ENCODE data around the gene TNFRSF19. TPM values are rescaled to one million over a fixed set of nuclear protein-coding genes. Genes with fewer than 3 reads are reported as not detected.
A peak's percentile ranks its signal among the peaks of the same experiment; 100 is the strongest.

Gene TNFRSF19
- total and polyA plus RNA-seq, 7 experiments from 2014 or later, result 0.10 to 0.24 TPM; not detected in 5

- ChIA-PET POLR2A (no interaction called here), CTCF (no interaction called here)
- peak overlapping the region; percentile 43 to 89 (median 82) for H3K4me3 Mint-ChIP-seq
- Histone ChIP-seq H3K27me3 (ENCODE audit: control insufficient read depth in 2 of 2, insufficient read depth in 2 of 2, low read length in 2 of 2) (peaks cover 0 to 11% of the 10 kb centered on the region in 2 donors), H3K27ac (ENCODE audit: low read depth, low read length) (peak overlapping the region; percentile 67), H3K36me3 (ENCODE audit: control insufficient read depth in 2 of 3, insufficient read depth in 3 of 3, low read length in 3 of 3) (no peaks in the 10 kb centered on the region), H3K9me3 (ENCODE audit: control insufficient read depth in 2 of 3, low read length in 3 of 3) (no peaks in the 10 kb centered on the region), H3K4me1 (ENCODE audit: control insufficient read depth in 2 of 2, insufficient read depth in 2 of 2, low read length in 2 of 2) (peaks cover 0 to 4% of the 10 kb centered on the region in 2 donors), H3K4me3 (ENCODE audit: low read length) (peak overlapping the region; percentile 79)
- ATAC-seq (peak; percentile 68), DNase-seq (peak in 8 of 9 donors; percentile 37 to 73 (median 63))
- intact Hi-C loops (cut with micrococcal nuclease), result loop anchor here (1.0 to 10.0 kb wide), 14 partner anchors 112 to 1976 kb away; partner anchors contain the start of genes MIPEP (in 2 of the 2), SPATA13 (in 2 of the 2), FGF9 (in 1 of the 2) and MICU2 (in 1 of the 2)
- H3K9me3 Mint-ChIP-seq, result peaks cover 0 to 4% (median 0%) of the 10 kb centered on the region in 11 donors
- H3K36me3 Mint-ChIP-seq, result peaks cover 0 to 3% (median 0%) of the 10 kb centered on the region in 5 donors
- peaks cover 34 to 69% (median 45%) of the 10 kb centered on the region in 5 donors for H3K27me3 Mint-ChIP-seq
- H3K4me1 Mint-ChIP-seq, result peaks cover 10 to 22% (median 18%) of the 10 kb centered on the region in 7 donors
- H3K27ac Mint-ChIP-seq, result peak overlapping the region in 5 of 9 donors; percentile 10 to 80 (median 46)
Measured at GRCh38 chr13:23578411-23579071, 8.3 kb downstream of the TNFRSF19 start.

- POLR2A ChIA-PET, result no interaction called here
- H3K27me3 Mint-ChIP-seq, result peaks cover 34 to 72% (median 46%) of the 10 kb centered on the region in 5 donors
- H3K9me3 Mint-ChIP-seq, result peaks cover 0 to 4% (median 0%) of the 10 kb centered on the region in 11 donors
- peaks cover 10 to 22% (median 18%) of the 10 kb centered on the region in 7 donors for H3K4me1 Mint-ChIP-seq
- CTCF ChIA-PET, result no interaction called here
- intact Hi-C loops (cut with micrococcal nuclease), result loop anchor here (1.0 to 10.0 kb wide), 14 partner anchors 113 to 1977 kb away; partner anchors contain the start of genes MIPEP (in 2 of the 2), SPATA13 (in 2 of the 2), FGF9 (in 1 of the 2) and MICU2 (in 1 of the 2)
- DNase-seq (peak; percentile 76 to 96 (median 87)), ATAC-seq (peak; percentile 99)
- Histone ChIP-seq H3K27ac (ENCODE audit: low read depth, low read length) (peak overlapping the region; percentile 67), H3K4me1 (ENCODE audit: control insufficient read depth in 2 of 2, insufficient read depth in 2 of 2, low read length in 2 of 2) (peaks cover 0 to 4% of the 10 kb centered on the region in 2 donors), H3K36me3 (ENCODE audit: control insufficient read depth in 2 of 3, insufficient read depth in 3 of 3, low read length in 3 of 3) (no peaks in the 10 kb centered on the region), H3K27me3 (ENCODE audit: control insufficient read depth in 2 of 2, insufficient read depth in 2 of 2, low read length in 2 of 2) (peaks cover 0 to 11% of the 10 kb centered on the region in 2 donors), H3K4me3 (ENCODE audit: low read length) (peak overlapping the region; percentile 79), H3K9me3 (ENCODE audit: control insufficient read depth in 2 of 3, low read length in 3 of 3) (no peaks in the 10 kb centered on the region)
- H3K36me3 Mint-ChIP-seq, result peaks cover 0 to 3% (median 0%) of the 10 kb centered on the region in 5 donors
- peak overlapping the region; percentile 43 to 89 (median 81) for H3K4me3 Mint-ChIP-seq
- H3K27ac Mint-ChIP-seq, result peak overlapping the region in 3 of 9 donors; percentile 46 to 80 (median 65)
Measured at GRCh38 chr13:23579072-23579895, 9.1 kb downstream of the TNFRSF19 start.

- H3K4me1 Mint-ChIP-seq, result peaks cover 10 to 22% (median 18%) of the 10 kb centered on the region in 7 donors
- peaks cover 33 to 71% (median 47%) of the 10 kb centered on the region in 5 donors for H3K27me3 Mint-ChIP-seq
- peaks cover 0 to 3% (median 0%) of the 10 kb centered on the region in 5 donors for H3K36me3 Mint-ChIP-seq
- ChIA-PET CTCF (no interaction called here), POLR2A (no interaction called here)
- no peak for ATAC-seq
- H3K27ac Mint-ChIP-seq, result peak overlapping the region in 1 of 9 donors; percentile 4
- peak overlapping the region; percentile 43 to 83 (median 74) for H3K4me3 Mint-ChIP-seq
- Histone ChIP-seq H3K4me1 (ENCODE audit: control insufficient read depth in 2 of 2, insufficient read depth in 2 of 2, low read length in 2 of 2) (peaks cover 0 to 4% of the 10 kb centered on the region in 2 donors), H3K4me3 (ENCODE audit: low read length) (peak overlapping the region; percentile 79), H3K27ac (ENCODE audit: low read depth, low read length) (no peak overlapping the region), H3K9me3 (ENCODE audit: control insufficient read depth in 2 of 3, low read length in 3 of 3) (no peaks in the 10 kb centered on the region), H3K36me3 (ENCODE audit: control insufficient read depth in 2 of 3, insufficient read depth in 3 of 3, low read length in 3 of 3) (no peaks in the 10 kb centered on the region), H3K27me3 (ENCODE audit: control insufficient read depth in 2 of 2, insufficient read depth in 2 of 2, low read length in 2 of 2) (peaks cover 0 to 11% of the 10 kb centered on the region in 2 donors)
- peak in 1 of 9 donors; percentile 2 for DNase-seq
- intact Hi-C loops (cut with micrococcal nuclease), result loop anchor here (1.0 to 10.0 kb wide), 14 partner anchors 114 to 1978 kb away; partner anchors contain the start of genes MIPEP (in 2 of the 2), SPATA13 (in 2 of the 2), FGF9 (in 1 of the 2) and MICU2 (in 1 of the 2)
- H3K9me3 Mint-ChIP-seq, result peaks cover 0 to 4% (median 0%) of the 10 kb centered on the region in 11 donors
Measured at GRCh38 chr13:23579896-23580683, 9.9 kb downstream of the TNFRSF19 start.

- DNase-seq (no peak), ATAC-seq (no peak)
- Mint-ChIP-seq H3K4me3 (peak overlapping the region in 2 of 10 donors; percentile 78 to 83), H3K9me3 (peaks cover 0 to 4% (median 0%) of the 10 kb centered on the region in 11 donors), H3K36me3 (peaks cover 0 to 3% (median 0%) of the 10 kb centered on the region in 5 donors), H3K27ac (no peak overlapping the region), H3K27me3 (peaks cover 37 to 69% (median 47%) of the 10 kb centered on the region in 5 donors), H3K4me1 (peaks cover 10 to 22% (median 18%) of the 10 kb centered on the region in 7 donors)
- intact Hi-C loops (cut with micrococcal nuclease), result no loop called here
- Histone ChIP-seq H3K27ac (ENCODE audit: low read depth, low read length) (no peak overlapping the region), H3K4me1 (ENCODE audit: control insufficient read depth in 2 of 2, insufficient read depth in 2 of 2, low read length in 2 of 2) (peaks cover 0 to 4% of the 10 kb centered on the region in 2 donors), H3K36me3 (ENCODE audit: control insufficient read depth in 2 of 3, insufficient read depth in 3 of 3, low read length in 3 of 3) (no peaks in the 10 kb centered on the region), H3K9me3 (ENCODE audit: control insufficient read depth in 2 of 3, low read length in 3 of 3) (no peaks in the 10 kb centered on the region), H3K27me3 (ENCODE audit: control insufficient read depth in 2 of 2, insufficient read depth in 2 of 2, low read length in 2 of 2) (peaks cover 0 to 11% of the 10 kb centered on the region in 2 donors), H3K4me3 (ENCODE audit: low read length) (no peak overlapping the region)
- ChIA-PET POLR2A (no interaction called here), CTCF (no interaction called here)
Measured at GRCh38 chr13:23580684-23581060, 10.5 kb downstream of the TNFRSF19 start.

GRCh38 chr13:23583491-23583890 is 13.3 kb downstream of the TNFRSF19 start:
- H3K4me1 ChIP-seq (ENCODE audit: control insufficient read depth in 2 of 2, insufficient read depth in 2 of 2, low read length in 2 of 2), result peaks cover 0 to under 1% of the 10 kb centered on the region in 2 donors
- Mint-ChIP-seq H3K4me3 (no peak overlapping the region), H3K36me3 (peaks cover 0 to 3% (median 0%) of the 10 kb centered on the region in 5 donors), H3K27me3 (peaks cover 28 to 57% (median 45%) of the 10 kb centered on the region in 5 donors), H3K4me1 (peaks cover 0 to 8% (median 7%) of the 10 kb centered on the region in 7 donors), H3K9me3 (no peaks in the 10 kb centered on the region), H3K27ac (no peak overlapping the region)
- no peaks in the 10 kb centered on the region for H3K9me3 ChIP-seq (ENCODE audit: control insufficient read depth in 2 of 3, low read length in 3 of 3)
- intact Hi-C loops (cut with micrococcal nuclease), result no loop called here
- ChIA-PET POLR2A (interaction anchor here (0.9 kb wide), 1 partner anchor 306 kb away, joined by 3 read pairs; the partner anchor contains the start of gene MIPEP), CTCF (no interaction called here)
- no peak overlapping the region for H3K4me3 ChIP-seq (ENCODE audit: low read length)
- H3K36me3 ChIP-seq (ENCODE audit: control insufficient read depth in 2 of 3, insufficient read depth in 3 of 3, low read length in 3 of 3), result no peaks in the 10 kb centered on the region
- H3K27me3 ChIP-seq (ENCODE audit: control insufficient read depth in 2 of 2, insufficient read depth in 2 of 2, low read length in 2 of 2), result peaks cover 0 to 11% of the 10 kb centered on the region in 2 donors
- DNase-seq (no peak), ATAC-seq (no peak)
- H3K27ac ChIP-seq (ENCODE audit: low read depth, low read length), result no peak overlapping the region

Data from naive thymus-derived CD4-positive, alpha-beta T cell (primary cell).